GM18951 (cell line): ENCODE results near the gene SUSD3.

ENCODE experiments used
- POLR2A ChIP-seq: IDR thresholded peaks from 4 replicates; pipeline ENCODE4 v1.6.1; 2011; ENCODE audit warnings: mild to moderate bottlenecking; ENCODE audit not compliant: insufficient read length, insufficient read depth; ENCODE audit errors: extremely low read depth
- in situ Hi-C: fragments of 300-500 bp; cut with MboI; formaldehyde crosslinking; loops from one replicate; pipeline ENCODE4 v1.12.0; 2022; ENCODE audit warnings: low sequenced_read_pairs, mixed read lengths, inconsistent platforms; ENCODE audit not compliant: unreplicated experiment

Gene SUSD3

GRCh38 chr9:93121316-93122241 lies 63.1 kb downstream of the SUSD3 start:
- no peak for TF ChIP-seq POLR2A
- in situ Hi-C loops, result no loop called here

GRCh38 chr9:93122721-93123221 lies 64.3 kb downstream of the SUSD3 start:
- in situ Hi-C loops, result no loop called here
- TF ChIP-seq POLR2A, result no peak

GRCh38 chr9:93123561-93124283 lies 65.2 kb downstream of the SUSD3 start:
- no peak for TF ChIP-seq POLR2A
- in situ Hi-C loops, result no loop called here

- TF ChIP-seq POLR2A, result no peak
- in situ Hi-C loops, result no loop called here
Measured at GRCh38 chr9:93124793-93125192, 66.3 kb downstream of the SUSD3 start.

- no peak for TF ChIP-seq POLR2A
- in situ Hi-C loops, result no loop called here
Measured at GRCh38 chr9:93125331-93125894, 66.9 kb downstream of the SUSD3 start.

GRCh38 chr9:93126151-93126781 lies 67.8 kb downstream of the SUSD3 start:
- no peak for TF ChIP-seq POLR2A
- in situ Hi-C loops, result no loop called here

- no peak for TF ChIP-seq POLR2A
- in situ Hi-C loops, result no loop called here
Measured at GRCh38 chr9:93126825-93127368, 68.4 kb downstream of the SUSD3 start.

- TF ChIP-seq POLR2A, result no peak
- in situ Hi-C loops, result no loop called here
Measured at GRCh38 chr9:93127395-93127911, 69.0 kb downstream of the SUSD3 start.

- TF ChIP-seq POLR2A, result no peak
Measured at GRCh38 chr9:93128011-93128714, 69.7 kb downstream of the SUSD3 start.

GRCh38 chr9:93128715-93129224 lies 70.3 kb downstream of the SUSD3 start:
- no peak for TF ChIP-seq POLR2A
- in situ Hi-C loops, result no loop called here

More at GRCh38 chr9:93128011-93128714, 69.7 kb downstream of the SUSD3 start:
- in situ Hi-C loops, result no loop called here

- no peak for TF ChIP-seq POLR2A
- in situ Hi-C loops, result no loop called here
Measured at GRCh38 chr9:93129286-93129685, 70.8 kb downstream of the SUSD3 start.
